GM10847 (cell line): Measurements from ENCODE around the gene THRB.

Source experiments
- POLR2A ChIP-seq: IDR thresholded peaks from 2 replicates; pipeline ENCODE4 v1.6.1; 2011; ENCODE audit not compliant: insufficient read length; ENCODE audit errors: extremely low read depth

THRB gene

GRCh38 chr3:24410860-24411259 is 83.8 kb downstream of the THRB start:
- no peak for TF ChIP-seq POLR2A

- no peak for TF ChIP-seq POLR2A
These were observed 86.5 kb downstream of the THRB start for GRCh38 chr3:24407980-24408680.

- no peak for TF ChIP-seq POLR2A
These were observed 87.8 kb downstream of the THRB start for GRCh38 chr3:24406900-24407299.

DNA sequence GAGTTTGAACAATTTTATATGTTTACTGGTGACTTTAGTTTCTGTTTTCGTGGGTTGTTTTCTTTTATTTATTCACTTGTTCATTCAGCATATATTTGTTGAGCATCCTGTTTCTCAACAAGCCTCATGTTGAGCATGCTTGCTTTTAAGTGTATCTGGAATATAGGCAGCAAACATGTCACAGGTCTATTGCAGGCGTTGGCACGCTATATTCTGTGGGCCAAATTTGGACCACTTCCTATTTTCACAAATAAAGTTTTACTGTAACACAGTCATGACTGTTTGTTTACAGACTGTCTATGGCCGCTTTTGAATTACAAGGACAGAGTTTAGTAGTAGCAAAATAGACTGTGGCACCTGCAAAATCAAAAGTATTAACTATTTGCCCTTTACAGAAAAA is 89.6 kb downstream of the THRB start:
- TF ChIP-seq POLR2A: no peak

- no peak for TF ChIP-seq POLR2A
These were observed 92.9 kb downstream of the THRB start for GRCh38 chr3:24401811-24402185.

DNA sequence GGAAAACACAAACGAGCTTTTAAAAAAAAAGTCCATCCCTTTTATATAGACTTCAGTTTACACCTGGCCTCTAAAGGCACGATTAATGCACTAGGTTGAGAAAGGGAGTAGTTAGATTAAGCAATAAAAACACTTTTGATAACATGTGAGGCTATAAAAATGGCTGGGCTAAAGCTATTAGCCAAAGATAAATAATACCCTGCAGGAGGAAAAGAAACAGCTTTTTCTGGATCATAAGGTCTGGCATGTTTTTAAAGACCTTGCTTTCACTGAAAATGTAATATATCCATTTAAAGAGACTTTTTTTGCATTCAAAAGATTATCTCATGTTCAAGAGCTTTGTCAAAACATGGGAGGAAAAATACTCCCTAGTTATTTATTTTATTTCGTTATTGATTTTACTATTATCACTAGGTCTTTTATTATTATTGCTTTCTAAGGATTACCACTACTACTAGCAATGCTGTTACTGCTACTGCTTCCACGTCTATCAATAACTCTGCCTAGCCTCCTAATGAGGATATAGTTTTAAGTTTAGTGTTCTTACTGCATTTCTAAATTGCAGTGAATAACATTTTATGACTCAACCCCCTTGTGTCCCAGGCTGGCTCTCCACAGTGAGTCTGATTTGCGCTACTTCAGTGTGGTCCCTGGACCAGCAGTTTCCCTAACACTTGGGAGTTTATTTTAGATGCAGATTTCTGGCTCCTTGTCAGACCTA is 93.4 kb downstream of the THRB start:
- TF ChIP-seq POLR2A: no peak

GRCh38 chr3:24400450-24400849 is 94.2 kb downstream of the THRB start:
- TF ChIP-seq POLR2A: no peak

GRCh38 chr3:24400015-24400414 is 94.6 kb downstream of the THRB start:
- TF ChIP-seq POLR2A: no peak

GRCh38 chr3:24399614-24400013 is 95.0 kb downstream of the THRB start:
- no peak for TF ChIP-seq POLR2A

- TF ChIP-seq POLR2A: no peak
These were observed 98.3 kb downstream of the THRB start for GRCh38 chr3:24396338-24396737.

DNA sequence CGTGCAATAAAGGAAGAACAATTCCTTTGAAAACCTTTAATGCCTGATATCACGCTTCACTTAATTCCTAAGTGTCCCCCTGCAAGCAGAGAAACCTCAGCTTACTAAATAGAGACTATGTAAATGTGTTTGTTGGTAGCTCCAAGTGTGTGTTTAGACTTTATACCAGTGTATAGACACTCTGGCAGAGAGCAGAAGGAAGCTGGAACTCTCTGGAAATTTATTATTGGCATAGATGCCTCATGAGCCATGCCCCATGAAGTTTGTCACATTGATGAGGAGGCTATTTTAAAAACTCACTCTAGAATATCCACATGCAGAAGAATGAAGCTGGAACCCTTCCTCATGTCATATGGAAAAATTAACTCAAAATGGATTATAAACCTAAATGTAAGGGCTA is 99.9 kb downstream of the THRB start:
- TF ChIP-seq POLR2A: no peak

DNA sequence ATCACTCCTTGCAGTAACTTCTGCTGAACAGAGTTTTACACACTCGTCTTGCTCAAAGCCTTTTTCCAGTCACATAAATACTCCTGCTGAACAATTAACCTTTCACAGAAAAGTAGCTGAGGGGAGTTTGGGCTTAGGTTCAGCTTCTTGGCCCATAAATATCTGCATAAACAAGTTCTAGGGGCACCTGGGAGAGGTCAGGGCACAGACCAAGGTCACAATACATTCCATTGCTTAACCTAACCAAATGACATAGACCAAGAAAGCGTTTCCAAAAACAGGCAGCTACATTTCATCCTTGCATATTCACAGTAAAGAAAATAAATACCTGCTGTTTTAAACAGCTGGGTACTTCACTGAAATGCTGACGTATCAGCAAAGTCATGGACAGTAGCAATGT is 101.3 kb downstream of the THRB start:
- no peak for TF ChIP-seq POLR2A

DNA sequence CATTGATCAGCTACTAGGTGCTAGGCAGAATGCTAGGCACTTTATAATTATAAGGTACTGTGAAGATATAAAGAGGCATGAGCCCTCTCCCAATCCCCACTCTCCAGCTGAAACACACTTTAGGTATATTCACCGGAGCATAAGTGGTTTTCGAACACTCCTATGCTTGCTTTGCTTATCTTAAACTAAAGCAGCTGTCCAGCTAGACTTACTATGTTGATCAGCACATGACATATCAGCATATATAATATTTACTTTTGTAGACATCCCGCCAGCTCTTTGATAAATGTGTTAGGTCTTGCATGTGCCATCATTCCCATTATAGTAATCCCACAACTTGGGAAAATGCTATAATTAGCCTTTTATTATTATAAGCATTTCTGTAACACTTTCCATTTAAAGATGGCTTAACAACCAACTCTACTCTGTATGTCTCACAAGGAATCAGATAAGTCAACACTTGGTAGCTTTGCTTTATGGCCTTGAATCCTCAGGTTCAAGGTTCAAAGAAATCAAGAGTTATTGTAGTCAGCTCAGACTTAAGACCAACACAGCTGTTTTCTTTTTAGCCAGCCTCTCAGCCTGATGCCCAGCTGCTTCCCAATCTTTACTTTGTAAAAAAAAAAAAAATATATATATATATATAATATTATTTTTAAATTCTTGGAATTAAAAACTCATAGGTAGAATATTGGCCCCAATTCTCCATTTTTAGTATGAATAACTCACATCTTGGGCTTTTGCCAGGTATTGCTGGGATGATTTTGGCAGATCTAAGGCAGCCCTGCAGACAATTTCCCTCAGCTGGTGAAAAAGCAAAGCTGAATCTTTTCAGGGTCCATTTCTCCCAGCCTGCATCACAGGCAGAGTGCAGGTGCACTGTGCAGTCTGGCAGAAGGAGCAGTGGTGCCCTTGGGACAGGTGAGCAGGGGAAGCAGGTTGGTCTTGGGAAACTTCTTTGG is 104.2 kb downstream of the THRB start:
- no peak for TF ChIP-seq POLR2A

GRCh38 chr3:24389108-24390090 is 105.3 kb downstream of the THRB start:
- TF ChIP-seq POLR2A: no peak

GRCh38 chr3:24388611-24389010 is 106.0 kb downstream of the THRB start:
- TF ChIP-seq POLR2A: no peak

DNA sequence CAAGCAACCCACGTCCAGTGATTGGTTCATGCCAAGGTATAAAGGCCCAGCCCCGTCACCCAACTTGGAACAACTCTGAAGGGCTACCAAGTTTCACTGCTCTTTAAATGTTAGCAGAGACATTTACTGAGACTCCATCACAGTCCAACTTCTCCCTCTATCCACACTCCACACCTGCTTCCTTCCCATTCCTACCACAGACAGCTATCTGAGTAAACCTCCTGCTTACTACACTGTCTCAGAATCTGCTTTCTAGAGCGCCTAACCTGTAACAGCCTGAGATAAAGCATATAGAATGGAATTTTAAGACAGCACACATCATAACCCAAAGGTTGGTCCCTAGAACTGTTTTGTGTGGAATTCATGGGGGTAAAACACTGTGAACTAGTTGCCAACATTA is 106.5 kb downstream of the THRB start:
- no peak for TF ChIP-seq POLR2A
